Skeletal muscle satellite cell (primary cell): Measurements from ENCODE around the gene CTSH.
A peak's percentile ranks its signal among the peaks of the same experiment; 100 is the strongest.
"Not testable (repeated sequence)": the region's sequence is repeated elsewhere in the genome, so short reads cannot be mapped to it uniquely, and the experiment has no call there.

ENCODE experiments used
- H3K27me3 ChIP-seq: 2 replicates; pipeline ENCODE4 v1.7.0; 2013; ENCODE audit warnings: low read length; ENCODE audit not compliant: control insufficient read depth, insufficient read depth
- H3K36me3 ChIP-seq: 2 replicates; pipeline ENCODE4 v1.7.0; 2013; ENCODE audit warnings: mild to moderate bottlenecking, control low read depth, low read length; ENCODE audit not compliant: insufficient read depth
- H3K4me1 ChIP-seq: 2 replicates; pipeline ENCODE4 v1.7.0; 2013; ENCODE audit warnings: low read length; ENCODE audit not compliant: control insufficient read depth, insufficient read depth
- H3K4me2 ChIP-seq: 2 replicates; pipeline ENCODE4 v1.7.0; 2013; ENCODE audit warnings: mild to moderate bottlenecking, low read length
- H3K4me3 ChIP-seq: 2 replicates; pipeline ENCODE4 v1.7.0; 2013; ENCODE audit warnings: low read length
- H3K9ac ChIP-seq: 2 replicates; pipeline ENCODE4 v1.7.0; 2013; ENCODE audit warnings: mild to moderate bottlenecking, low read depth, low read length, moderate library complexity
- H3K9me3 ChIP-seq: replicated peaks from 2 replicates; pipeline ENCODE4 v1.7.0; 2013; ENCODE audit warnings: mild to moderate bottlenecking, control low read depth, low read length

The CTSH gene

GRCh38 chr15:78914027-78914764, 30.6 kb downstream of the CTSH start:
- peaks cover 30% of the 10 kb centered on the region for H3K4me1 ChIP-seq

GRCh38 chr15:78913012-78913411, 31.8 kb downstream of the CTSH start:
- peaks cover 66% of the 10 kb centered on the region for H3K36me3 ChIP-seq
- no peak overlapping the region for H3K4me2 ChIP-seq
- H3K9ac ChIP-seq, result no peak overlapping the region
- no peak overlapping the region for H3K4me3 ChIP-seq
- H3K9me3 ChIP-seq, result no peaks in the 10 kb centered on the region
- no peaks in the 10 kb centered on the region for H3K27me3 ChIP-seq
- peaks cover 30% of the 10 kb centered on the region for H3K4me1 ChIP-seq

More at GRCh38 chr15:78914027-78914764, 30.6 kb downstream of the CTSH start:
- Histone ChIP-seq H3K36me3 (peaks cover 66% of the 10 kb centered on the region), H3K27me3 (no peaks in the 10 kb centered on the region), H3K9me3 (no peaks in the 10 kb centered on the region), H3K4me2 (no peak overlapping the region), H3K9ac (no peak overlapping the region), H3K4me3 (no peak overlapping the region)

- no peaks in the 10 kb centered on the region for H3K27me3 ChIP-seq
- H3K4me1 ChIP-seq, result peaks cover 30% of the 10 kb centered on the region
- no peak overlapping the region for H3K4me3 ChIP-seq
- H3K36me3 ChIP-seq, result peaks cover 68% of the 10 kb centered on the region
- no peak overlapping the region for H3K9ac ChIP-seq
- no peaks in the 10 kb centered on the region for H3K9me3 ChIP-seq
- H3K4me2 ChIP-seq, result no peak overlapping the region
These were observed 32.5 kb downstream of the CTSH start for GRCh38 chr15:78912316-78912715.

- no peak overlapping the region for H3K4me2 ChIP-seq
- H3K9ac ChIP-seq, result no peak overlapping the region
- H3K27me3 ChIP-seq, result no peaks in the 10 kb centered on the region
- H3K36me3 ChIP-seq, result peaks cover 70% of the 10 kb centered on the region
- H3K4me3 ChIP-seq, result no peak overlapping the region
- no peaks in the 10 kb centered on the region for H3K9me3 ChIP-seq
- H3K4me1 ChIP-seq, result peaks cover 32% of the 10 kb centered on the region
These were observed 34.6 kb downstream of the CTSH start for GRCh38 chr15:78910271-78910670.

- H3K36me3 ChIP-seq, result peaks cover 69% of the 10 kb centered on the region
- H3K4me2 ChIP-seq, result no peak overlapping the region
- no peaks in the 10 kb centered on the region for H3K9me3 ChIP-seq
- no peaks in the 10 kb centered on the region for H3K27me3 ChIP-seq
- H3K4me3 ChIP-seq, result no peak overlapping the region
- H3K4me1 ChIP-seq, result peaks cover 33% of the 10 kb centered on the region
- H3K9ac ChIP-seq, result no peak overlapping the region
These were observed 35.0 kb downstream of the CTSH start for GRCh38 chr15:78909791-78910228.

- Histone ChIP-seq H3K4me3 (no peak overlapping the region), H3K36me3 (peaks cover 75% of the 10 kb centered on the region), H3K9me3 (no peaks in the 10 kb centered on the region), H3K4me1 (peaks cover 33% of the 10 kb centered on the region), H3K4me2 (no peak overlapping the region), H3K27me3 (no peaks in the 10 kb centered on the region), H3K9ac (no peak overlapping the region)
These were observed 35.6 kb downstream of the CTSH start for GRCh38 chr15:78909160-78909695.

- Histone ChIP-seq H3K4me2 (no peak overlapping the region), H3K27me3 (no peaks in the 10 kb centered on the region), H3K4me3 (no peak overlapping the region), H3K9ac (no peak overlapping the region), H3K36me3 (peaks cover 75% of the 10 kb centered on the region), H3K4me1 (peaks cover 34% of the 10 kb centered on the region), H3K9me3 (no peaks in the 10 kb centered on the region)
These were observed 37.3 kb downstream of the CTSH start for GRCh38 chr15:78907577-78907976.

- peaks cover 75% of the 10 kb centered on the region for H3K36me3 ChIP-seq
These were observed 38.6 kb downstream of the CTSH start for GRCh38 chr15:78906316-78906620.

GRCh38 chr15:78904599-78905358, 40.1 kb downstream of the CTSH start:
- Histone ChIP-seq H3K4me2 (no peak overlapping the region), H3K4me1 (peaks cover 44% of the 10 kb centered on the region), H3K36me3 (peaks cover 77% of the 10 kb centered on the region), H3K4me3 (no peak overlapping the region), H3K27me3 (no peaks in the 10 kb centered on the region), H3K9me3 (no peaks in the 10 kb centered on the region), H3K9ac (no peak overlapping the region)

More at GRCh38 chr15:78906316-78906620, 38.6 kb downstream of the CTSH start:
- Histone ChIP-seq H3K4me2 (peak overlapping the region; percentile 23), H3K9ac (no peak overlapping the region), H3K4me3 (no peak overlapping the region), H3K27me3 (no peaks in the 10 kb centered on the region), H3K4me1 (peaks cover 44% of the 10 kb centered on the region), H3K9me3 (no peaks in the 10 kb centered on the region)

GRCh38 chr15:78902281-78903032, 42.4 kb downstream of the CTSH start:
- not testable (repeated sequence) for H3K9ac ChIP-seq, H3K4me2 ChIP-seq, H3K9me3 ChIP-seq, H3K27me3 ChIP-seq, H3K4me3 ChIP-seq
- peaks cover 86% of the 10 kb centered on the region for H3K36me3 ChIP-seq
- H3K4me1 ChIP-seq, result peaks cover 44% of the 10 kb centered on the region

GRCh38 chr15:78900819-78901533, 43.9 kb downstream of the CTSH start:
- not testable (repeated sequence) for H3K4me3 ChIP-seq, H3K4me2 ChIP-seq, H3K9me3 ChIP-seq, H3K9ac ChIP-seq, H3K27me3 ChIP-seq
- peaks cover 84% of the 10 kb centered on the region for H3K36me3 ChIP-seq
- peaks cover 33% of the 10 kb centered on the region for H3K4me1 ChIP-seq
